ENCODE results near the gene EPHA5. TPM values are rescaled to one million over a fixed set of nuclear protein-coding genes. Genes with fewer than 3 reads are reported as not detected.
A peak's percentile ranks its signal among the peaks of the same experiment; 100 is the strongest.

EPHA5 gene
- total RNA-seq, 1 donor from 2014 or later = 1.2 TPM

DNA sequence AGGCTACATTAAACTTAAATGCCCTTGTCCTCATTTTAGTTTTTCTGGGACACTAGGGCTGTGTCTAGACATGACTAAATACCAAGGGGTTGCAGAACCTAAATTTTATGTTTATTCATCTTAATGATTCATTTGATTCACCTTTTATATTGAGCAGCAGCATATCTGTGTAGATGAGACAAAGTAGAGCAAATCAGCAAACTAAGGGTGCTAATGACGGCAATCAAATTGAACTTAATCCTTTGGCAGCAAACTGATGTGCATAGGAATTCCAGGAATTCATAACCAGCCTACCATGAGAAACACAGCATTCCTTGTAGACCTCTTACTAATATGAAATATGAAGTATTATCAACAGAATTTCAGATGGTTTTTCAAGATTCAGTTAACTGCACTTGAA, 25.1 kb downstream of the EPHA5 start:
- H3K27ac Mint-ChIP-seq (ENCODE audit: unreplicated experiment) = no peak overlapping the region
- H3K4me3 Mint-ChIP-seq (ENCODE audit: unreplicated experiment) = no peak overlapping the region
- no peak for FAIRE-seq
- Histone ChIP-seq H3K36me3 (ENCODE audit: insufficient read depth, low read length) (no peaks in the 10 kb centered on the region), H4K20me1 (ENCODE audit: insufficient read depth, low read length) (no peaks in the 10 kb centered on the region), H2AFZ (ENCODE audit: low read depth, low read length) (no peak overlapping the region), H3K9me3 (ENCODE audit: insufficient read depth, low read depth, low read length) (no peaks in the 10 kb centered on the region), H3K27me3 (ENCODE audit: insufficient read depth, low read length) (no peaks in the 10 kb centered on the region), H3K9ac (ENCODE audit: low read length) (no peak overlapping the region), H3K27ac (ENCODE audit: low read depth, low read length) (peak overlapping the region; percentile 22), H3K79me2 (ENCODE audit: insufficient read depth, low read length) (peaks cover 67% of the 10 kb centered on the region), H3K4me2 (ENCODE audit: low read length) (peak overlapping the region; percentile 49), H3K4me1 (ENCODE audit: insufficient read depth, low read length) (peaks cover 9% of the 10 kb centered on the region), H3K4me3 (ENCODE audit: insufficient read depth, low read depth, low read length) (no peak overlapping the region)
- H3K27me3 Mint-ChIP-seq (ENCODE audit: low read depth, unreplicated experiment) = no peaks in the 10 kb centered on the region
- DNase-seq (ENCODE audit: low read depth) = peak; percentile 67
- peaks cover 5% of the 10 kb centered on the region for H3K4me1 Mint-ChIP-seq (ENCODE audit: low read depth, unreplicated experiment)
- no peaks in the 10 kb centered on the region for H3K36me3 Mint-ChIP-seq (ENCODE audit: low read depth, unreplicated experiment)
- TF ChIP-seq CTCF (IDR thresholded peaks at IDR 0.05; ENCODE audit: insufficient read depth, low read depth, low read length) = no peak
- H3K9me3 Mint-ChIP-seq (ENCODE audit: unreplicated experiment) = no peaks in the 10 kb centered on the region

- Histone ChIP-seq H3K27ac (ENCODE audit: low read depth, low read length) (no peak overlapping the region), H3K36me3 (ENCODE audit: insufficient read depth, low read length) (no peaks in the 10 kb centered on the region), H2AFZ (ENCODE audit: low read depth, low read length) (no peak overlapping the region), H3K79me2 (ENCODE audit: insufficient read depth, low read length) (peaks cover 37% of the 10 kb centered on the region), H3K4me3 (ENCODE audit: insufficient read depth, low read depth, low read length) (no peak overlapping the region), H3K9ac (ENCODE audit: low read length) (no peak overlapping the region), H4K20me1 (ENCODE audit: insufficient read depth, low read length) (no peaks in the 10 kb centered on the region), H3K9me3 (ENCODE audit: insufficient read depth, low read depth, low read length) (no peaks in the 10 kb centered on the region), H3K27me3 (ENCODE audit: insufficient read depth, low read length) (no peaks in the 10 kb centered on the region), H3K4me2 (ENCODE audit: low read length) (no peak overlapping the region), H3K4me1 (ENCODE audit: insufficient read depth, low read length) (no peaks in the 10 kb centered on the region)
- no peak overlapping the region for H3K4me3 Mint-ChIP-seq (ENCODE audit: unreplicated experiment)
- H3K9me3 Mint-ChIP-seq (ENCODE audit: unreplicated experiment) = no peaks in the 10 kb centered on the region
- H3K27ac Mint-ChIP-seq (ENCODE audit: unreplicated experiment) = no peak overlapping the region
- no peaks in the 10 kb centered on the region for H3K36me3 Mint-ChIP-seq (ENCODE audit: low read depth, unreplicated experiment)
- H3K27me3 Mint-ChIP-seq (ENCODE audit: low read depth, unreplicated experiment) = no peaks in the 10 kb centered on the region
- no peak for FAIRE-seq
- no peaks in the 10 kb centered on the region for H3K4me1 Mint-ChIP-seq (ENCODE audit: low read depth, unreplicated experiment)
- no peak for DNase-seq (ENCODE audit: low read depth)
- TF ChIP-seq EZH2 (IDR thresholded peaks at IDR 0.05; ENCODE audit: insufficient read depth, low read length) (no peak), CTCF (IDR thresholded peaks at IDR 0.05; ENCODE audit: insufficient read depth, low read depth, low read length) (no peak)
These were observed 35.1 kb downstream of the EPHA5 start for GRCh38 chr4:65635051-65635821.

GRCh38 chr4:65624651-65625050, 45.6 kb downstream of the EPHA5 start:
- Mint-ChIP-seq H3K36me3 (ENCODE audit: low read depth, unreplicated experiment) (no peaks in the 10 kb centered on the region), H3K27ac (ENCODE audit: unreplicated experiment) (peak overlapping the region; percentile 98), H3K9me3 (ENCODE audit: unreplicated experiment) (no peaks in the 10 kb centered on the region), H3K27me3 (ENCODE audit: low read depth, unreplicated experiment) (no peaks in the 10 kb centered on the region), H3K4me1 (ENCODE audit: low read depth, unreplicated experiment) (peaks cover 8% of the 10 kb centered on the region), H3K4me3 (ENCODE audit: unreplicated experiment) (no peak overlapping the region)
- Histone ChIP-seq H3K4me2 (ENCODE audit: low read length) (peak overlapping the region; percentile 57), H3K36me3 (ENCODE audit: insufficient read depth, low read length) (no peaks in the 10 kb centered on the region), H3K9ac (ENCODE audit: low read length) (peak overlapping the region; percentile 45), H3K79me2 (ENCODE audit: insufficient read depth, low read length) (peaks cover 59% of the 10 kb centered on the region), H3K27ac (ENCODE audit: low read depth, low read length) (peak overlapping the region; percentile 90), H2AFZ (ENCODE audit: low read depth, low read length) (no peak overlapping the region), H3K27me3 (ENCODE audit: insufficient read depth, low read length) (no peaks in the 10 kb centered on the region), H3K9me3 (ENCODE audit: insufficient read depth, low read depth, low read length) (no peaks in the 10 kb centered on the region), H3K4me3 (ENCODE audit: insufficient read depth, low read depth, low read length) (no peak overlapping the region), H3K4me1 (ENCODE audit: insufficient read depth, low read length) (peaks cover 13% of the 10 kb centered on the region), H4K20me1 (ENCODE audit: insufficient read depth, low read length) (no peaks in the 10 kb centered on the region)
- FAIRE-seq = no peak
- TF ChIP-seq CTCF (IDR thresholded peaks at IDR 0.05; ENCODE audit: insufficient read depth, low read depth, low read length) (no peak), EZH2 (IDR thresholded peaks at IDR 0.05; ENCODE audit: insufficient read depth, low read length) (no peak)
- peak; percentile 54 for DNase-seq (ENCODE audit: low read depth)

Data from astrocyte (in vitro differentiated cells and primary cell).